ENCODE data around the gene ABI1.
A peak's percentile ranks its signal among the peaks of the same experiment; 100 is the strongest.
"Not testable (repeated sequence)": the region's sequence is repeated elsewhere in the genome, so short reads cannot be mapped to it uniquely, and the experiment has no call there.

Gene ABI1

GRCh38 chr10:26790221-26790995, 70.3 kb downstream of the ABI1 start:
- no peak overlapping the region for H3K9ac ChIP-seq (ENCODE audit: low read length)
- no peak overlapping the region for H2BK120ac ChIP-seq (ENCODE audit: low read depth, low read length)
- WGBS, result 98% methylated on average over 3 of the region's 4 CpGs
- H3K27ac ChIP-seq (ENCODE audit: low read length, poor library complexity, severe bottlenecking), result no peak overlapping the region
- H3K18ac ChIP-seq (ENCODE audit: low read depth in 1 of 2, low read length in 2 of 2), result peak overlapping the region in 1 of 2 experiments; percentile 34
- H2BK5ac ChIP-seq (ENCODE audit: low read depth, low read length, poor library complexity, severe bottlenecking), result no peak overlapping the region
- no peaks in the 10 kb centered on the region for H3K27me3 ChIP-seq (ENCODE audit: control insufficient read depth in 1 of 2, insufficient read depth in 1 of 2, low read length in 2 of 2)
- no peaks in the 10 kb centered on the region for H3K4me1 ChIP-seq (ENCODE audit: control insufficient read depth, insufficient read depth, low read depth, low read length)
- H3K23ac ChIP-seq (ENCODE audit: low read length in 2 of 2), result no peak overlapping the region
- H2AK5ac ChIP-seq (ENCODE audit: low read length, severe bottlenecking), result no peak overlapping the region
- no peak overlapping the region for H4K8ac ChIP-seq (ENCODE audit: low read length)
- H2AFZ ChIP-seq (ENCODE audit: low read depth, low read length), result no peak overlapping the region
- H2BK15ac ChIP-seq (ENCODE audit: low read depth, poor library complexity, severe bottlenecking), result no peak overlapping the region
- H3K4me3 ChIP-seq (ENCODE audit: insufficient read depth in 1 of 2, low read depth in 1 of 2, low read length in 2 of 2), result no peak overlapping the region
- DNase-seq, result no peak
- H4K91ac ChIP-seq (ENCODE audit: low read length), result no peak overlapping the region
- H3K9me3 ChIP-seq (ENCODE audit: control insufficient read depth, low read length), result no peaks in the 10 kb centered on the region
- H3K4ac ChIP-seq (ENCODE audit: low read depth in 1 of 2, low read length in 2 of 2), result no peak overlapping the region
- no peak overlapping the region for H3K4me2 ChIP-seq (ENCODE audit: low read length, poor library complexity, severe bottlenecking)
- H3K36me3 ChIP-seq (ENCODE audit: control insufficient read depth in 1 of 2, insufficient read depth in 2 of 2, low read depth in 1 of 2, low read length in 2 of 2), result peaks cover 0 to 3% of the 10 kb centered on the region in 2 experiments
- peaks cover 15% of the 10 kb centered on the region for H3K79me1 ChIP-seq (replicated peaks; ENCODE audit: low read length, poor library complexity, severe bottlenecking)
- no peak overlapping the region for H3K14ac ChIP-seq (ENCODE audit: low read length in 2 of 2)
- H2BK12ac ChIP-seq (ENCODE audit: low read length in 2 of 2), result no peak overlapping the region

GRCh38 chr10:26789779-26790178, 71.0 kb downstream of the ABI1 start:
- H3K23ac ChIP-seq (ENCODE audit: low read length in 2 of 2); H3K14ac ChIP-seq (ENCODE audit: low read length in 2 of 2); H4K91ac ChIP-seq (ENCODE audit: low read length); DNase-seq; H3K9me3 ChIP-seq (ENCODE audit: control insufficient read depth, low read length); H2BK15ac ChIP-seq (ENCODE audit: low read depth, poor library complexity, severe bottlenecking); H2BK120ac ChIP-seq (ENCODE audit: low read depth, low read length); H2BK12ac ChIP-seq (ENCODE audit: low read length in 2 of 2); H3K4me2 ChIP-seq (ENCODE audit: low read length, poor library complexity, severe bottlenecking); H3K27ac ChIP-seq (ENCODE audit: low read length, poor library complexity, severe bottlenecking); H2AK5ac ChIP-seq (ENCODE audit: low read length, severe bottlenecking); H3K27me3 ChIP-seq (ENCODE audit: control insufficient read depth in 1 of 2, insufficient read depth in 1 of 2, low read length in 2 of 2); H3K4me1 ChIP-seq (ENCODE audit: control insufficient read depth, insufficient read depth, low read depth, low read length); H3K9ac ChIP-seq (ENCODE audit: low read length); H3K36me3 ChIP-seq (ENCODE audit: control insufficient read depth in 1 of 2, insufficient read depth in 2 of 2, low read depth in 1 of 2, low read length in 2 of 2); H3K4me3 ChIP-seq (ENCODE audit: insufficient read depth in 1 of 2, low read depth in 1 of 2, low read length in 2 of 2); H3K4ac ChIP-seq (ENCODE audit: low read depth in 1 of 2, low read length in 2 of 2); H3K18ac ChIP-seq (ENCODE audit: low read depth in 1 of 2, low read length in 2 of 2); H4K8ac ChIP-seq (ENCODE audit: low read length); H2BK5ac ChIP-seq (ENCODE audit: low read depth, low read length, poor library complexity, severe bottlenecking); H2AFZ ChIP-seq (ENCODE audit: low read depth, low read length): not testable (repeated sequence)
- no CpG with 5 or more reads among the region's 2 CpGs for WGBS
- peaks cover 16% of the 10 kb centered on the region for H3K79me1 ChIP-seq (replicated peaks; ENCODE audit: low read length, poor library complexity, severe bottlenecking)

GRCh38 chr10:26787362-26787761, 73.4 kb downstream of the ABI1 start:
- Histone ChIP-seq H3K4me1 (ENCODE audit: control insufficient read depth, insufficient read depth, low read depth, low read length) (no peaks in the 10 kb centered on the region), H2BK5ac (ENCODE audit: low read depth, low read length, poor library complexity, severe bottlenecking) (no peak overlapping the region), H3K4me3 (ENCODE audit: insufficient read depth in 1 of 2, low read depth in 1 of 2, low read length in 2 of 2) (no peak overlapping the region), H4K8ac (ENCODE audit: low read length) (no peak overlapping the region), H3K79me1 (replicated peaks; ENCODE audit: low read length, poor library complexity, severe bottlenecking) (peaks cover 24% of the 10 kb centered on the region), H3K18ac (ENCODE audit: low read depth in 1 of 2, low read length in 2 of 2) (no peak overlapping the region), H2AFZ (ENCODE audit: low read depth, low read length) (no peak overlapping the region), H2BK120ac (ENCODE audit: low read depth, low read length) (no peak overlapping the region), H3K27me3 (ENCODE audit: control insufficient read depth in 1 of 2, insufficient read depth in 1 of 2, low read length in 2 of 2) (no peaks in the 10 kb centered on the region), H3K36me3 (ENCODE audit: control insufficient read depth in 1 of 2, insufficient read depth in 2 of 2, low read depth in 1 of 2, low read length in 2 of 2) (peaks cover 0 to 4% of the 10 kb centered on the region in 2 experiments), H2BK12ac (ENCODE audit: low read length in 2 of 2) (no peak overlapping the region), H2BK15ac (ENCODE audit: low read depth, poor library complexity, severe bottlenecking) (no peak overlapping the region), H3K4ac (ENCODE audit: low read depth in 1 of 2, low read length in 2 of 2) (no peak overlapping the region), H3K23ac (ENCODE audit: low read length in 2 of 2) (no peak overlapping the region), H3K9me3 (ENCODE audit: control insufficient read depth, low read length) (no peaks in the 10 kb centered on the region), H2AK5ac (ENCODE audit: low read length, severe bottlenecking) (no peak overlapping the region), H3K14ac (ENCODE audit: low read length in 2 of 2) (no peak overlapping the region), H3K4me2 (ENCODE audit: low read length, poor library complexity, severe bottlenecking) (no peak overlapping the region), H3K27ac (ENCODE audit: low read length, poor library complexity, severe bottlenecking) (no peak overlapping the region), H3K9ac (ENCODE audit: low read length) (no peak overlapping the region), H4K91ac (ENCODE audit: low read length) (no peak overlapping the region)
- 90% methylated on average over 3 of the region's 3 CpGs for WGBS
- no peak for DNase-seq

GRCh38 chr10:26781797-26782196, 79.0 kb downstream of the ABI1 start:
- DNase-seq, result peak; percentile 18
- peaks cover 0 to 4% of the 10 kb centered on the region in 2 experiments for H3K36me3 ChIP-seq (ENCODE audit: control insufficient read depth in 1 of 2, insufficient read depth in 2 of 2, low read depth in 1 of 2, low read length in 2 of 2)
- H3K9ac ChIP-seq (ENCODE audit: low read length), result peak overlapping the region; percentile 80
- H3K27ac ChIP-seq (ENCODE audit: low read length, poor library complexity, severe bottlenecking), result no peak overlapping the region
- whole genome bisulfite sequencing, result 93% methylated on average over 2 of the region's 2 CpGs
- H3K4me1 ChIP-seq (ENCODE audit: control insufficient read depth, insufficient read depth, low read depth, low read length), result peaks cover 2% of the 10 kb centered on the region
- no peaks in the 10 kb centered on the region for H3K9me3 ChIP-seq (ENCODE audit: control insufficient read depth, low read length)
- no peak overlapping the region for H3K14ac ChIP-seq (ENCODE audit: low read length in 2 of 2)
- H4K8ac ChIP-seq (ENCODE audit: low read length), result no peak overlapping the region
- no peak overlapping the region for H2AFZ ChIP-seq (ENCODE audit: low read depth, low read length)
- no peak overlapping the region for H2BK120ac ChIP-seq (ENCODE audit: low read depth, low read length)
- H3K18ac ChIP-seq (ENCODE audit: low read depth in 1 of 2, low read length in 2 of 2), result no peak overlapping the region
- H3K79me1 ChIP-seq (replicated peaks; ENCODE audit: low read length, poor library complexity, severe bottlenecking), result peaks cover 34% of the 10 kb centered on the region
- no peak overlapping the region for H3K23ac ChIP-seq (ENCODE audit: low read length in 2 of 2)
- peak overlapping the region in 1 of 2 experiments; percentile 45 for H3K4me3 ChIP-seq (ENCODE audit: insufficient read depth in 1 of 2, low read depth in 1 of 2, low read length in 2 of 2)
- H2AK5ac ChIP-seq (ENCODE audit: low read length, severe bottlenecking), result peak overlapping the region; percentile 23
- H3K27me3 ChIP-seq (ENCODE audit: control insufficient read depth in 1 of 2, insufficient read depth in 1 of 2, low read length in 2 of 2), result no peaks in the 10 kb centered on the region
- H2BK5ac ChIP-seq (ENCODE audit: low read depth, low read length, poor library complexity, severe bottlenecking), result no peak overlapping the region
- no peak overlapping the region for H4K91ac ChIP-seq (ENCODE audit: low read length)
- H2BK15ac ChIP-seq (ENCODE audit: low read depth, poor library complexity, severe bottlenecking), result no peak overlapping the region
- no peak overlapping the region for H3K4me2 ChIP-seq (ENCODE audit: low read length, poor library complexity, severe bottlenecking)
- H2BK12ac ChIP-seq (ENCODE audit: low read length in 2 of 2), result no peak overlapping the region
- no peak overlapping the region for H3K4ac ChIP-seq (ENCODE audit: low read depth in 1 of 2, low read length in 2 of 2)

Measured in mesenchymal stem cell (in vitro differentiated cells and primary cell).